Endothelial cell of umbilical vein (primary cell): ENCODE data around the gene PDGFB. TPM values are rescaled to one million over a fixed set of nuclear protein-coding genes. Genes with fewer than 3 reads are reported as not detected.

Experiments used
- BruUV-seq: library from RNA; stranded (reverse); fragments of 400-500 nt; replicated peaks from 2 replicates; lab custom pipeline; 2021; lab: Mats Ljungman, UMichigan
- CTCF ChIA-PET: fragments of 300-600, 350-600 bp; sonication (Branson Sonifier 250); formaldehyde crosslinking; loops from one replicate; lab custom pipeline; 2021; ENCODE audit warnings: antibody characterized with exemption, inconsistent platforms; lab: Charles Lee
- POLR2A ChIA-PET: fragments of 300-600, 350-600 bp; sonication (Branson Sonifier 250); formaldehyde crosslinking; loops from one replicate; lab custom pipeline; 2021; ENCODE audit warnings: antibody characterized with exemption, inconsistent platforms; lab: Charles Lee
- DNase-seq: peaks from one replicate; pipeline ENCODE4 v3.0.0-alpha.2; 2011; ENCODE audit warnings: low read depth, low spot score
- FAIRE-seq: peaks from 2 replicates; lab custom pipeline; 2011; peaks lifted over from hg19 to GRCh38; lab: Jason Lieb, UNC
- H2AFZ ChIP-seq: 2 replicates; pipeline ENCODE4 v1.6.0; 2012; ENCODE audit warnings: low read depth, low read length, control low read depth, inconsistent platforms
- H3K27ac ChIP-seq: 2 replicates; pipeline ENCODE4 v1.5.1; 2011; ENCODE audit warnings: low read depth, mild to moderate bottlenecking, control low read depth, low read length, moderate library complexity; ENCODE audit not compliant: insufficient read depth
- H3K27me3 ChIP-seq, 2 experiments: 2 replicates each; pipeline versions ENCODE4 v1.6.0 to v1.6.1; 2011; ENCODE audit warnings: low read length in 2 of 2, mixed read lengths in 1 of 2; ENCODE audit not compliant: control insufficient read depth in 2 of 2, insufficient read depth in 2 of 2
- H3K36me3 ChIP-seq, 2 experiments: 2 replicates in 1 of 2; 3 replicates in 1 of 2; pipeline ENCODE4 v1.5.1; 2011; ENCODE audit warnings: low read length in 2 of 2, mild to moderate bottlenecking in 1 of 2, moderate library complexity in 1 of 2; ENCODE audit not compliant: control insufficient read depth in 2 of 2, insufficient read depth in 2 of 2; ENCODE audit errors: extremely low read depth in 1 of 2
- H3K4me1 ChIP-seq: 3 replicates; pipeline ENCODE4 v1.5.1; 2011; ENCODE audit warnings: mild to moderate bottlenecking, low read length; ENCODE audit not compliant: control insufficient read depth, insufficient read depth; ENCODE audit errors: extremely low read depth
- H3K4me2 ChIP-seq: 2 replicates; pipeline ENCODE4 v1.6.1; 2011; ENCODE audit warnings: low read length, control low read depth, mixed read lengths; ENCODE audit not compliant: insufficient read depth
- H3K4me3 ChIP-seq, 3 experiments: fragments of 200-600 bp in 1 of 3; sonication (generic), shearing (Covaris generic) in 1 of 3; replicated peaks in 1 of 3; 2 replicates each; pipeline ENCODE4 v1.5.1; 2011 to 2016; ENCODE audit warnings: control low read depth in 3 of 3, low read length in 3 of 3, mild to moderate bottlenecking in 2 of 3, inconsistent platforms in 1 of 3, low read depth in 1 of 3, moderate library complexity in 1 of 3; ENCODE audit not compliant: insufficient read depth in 1 of 3
- H3K79me2 ChIP-seq: 2 replicates; pipeline ENCODE4 v1.6.0; 2012; ENCODE audit warnings: low read length, inconsistent platforms; ENCODE audit not compliant: control insufficient read depth, insufficient read depth
- H3K9ac ChIP-seq: replicated peaks from 2 replicates; pipeline ENCODE3; 2011; ENCODE audit warnings: low read length, control low read depth; ENCODE audit not compliant: insufficient read depth; ENCODE audit errors: extremely low read depth
- H3K9me1 ChIP-seq: replicated peaks from 3 replicates; pipeline ENCODE4 v1.6.0; 2011; ENCODE audit warnings: mild to moderate bottlenecking, low read length; ENCODE audit not compliant: control insufficient read depth, insufficient read depth; ENCODE audit errors: extremely low read depth
- H3K9me3 ChIP-seq: replicated peaks from 2 replicates; pipeline ENCODE4 v1.5.1; 2012; ENCODE audit warnings: low read length, inconsistent platforms; ENCODE audit not compliant: control insufficient read depth, insufficient read depth
- H4K20me1 ChIP-seq: replicated peaks from 2 replicates; pipeline ENCODE3; 2011; ENCODE audit warnings: mild to moderate bottlenecking, low read length; ENCODE audit not compliant: control insufficient read depth, insufficient read depth; ENCODE audit errors: extremely low read depth
- CTCF ChIP-seq, 2 donors: IDR thresholded peaks; 1 replicate in 1 of 2; 2 replicates in 1 of 2; pipeline ENCODE4 v1.5.1; 2011; ENCODE audit warnings: low read length in 2 of 2, mild to moderate bottlenecking in 2 of 2, moderate library complexity in 2 of 2, control low read depth in 1 of 2, inconsistent platforms in 1 of 2, low read depth in 1 of 2; ENCODE audit not compliant: insufficient read depth in 1 of 2; ENCODE audit errors: extremely low read depth in 1 of 2
- EZH2 ChIP-seq: IDR thresholded peaks from 2 replicates; pipeline ENCODE4 v1.6.1; 2012; ENCODE audit warnings: borderline replicate concordance, low read depth, mild to moderate bottlenecking, moderate library complexity, low read length, inconsistent platforms; ENCODE audit not compliant: severe bottlenecking
- GATA2 ChIP-seq: IDR thresholded peaks from 2 replicates; pipeline ENCODE4 v1.7.0; 2011; ENCODE audit warnings: low read depth, mild to moderate bottlenecking, moderate library complexity, mixed read lengths, low read length; ENCODE audit not compliant: insufficient read length, insufficient read depth
- JUN ChIP-seq: IDR thresholded peaks from 2 replicates; pipeline ENCODE4 v1.6.1; 2011; ENCODE audit warnings: borderline replicate concordance, low read depth; ENCODE audit not compliant: insufficient read length, insufficient read depth
- MAX ChIP-seq: IDR thresholded peaks from 2 replicates; pipeline ENCODE4 v1.6.1; 2011; ENCODE audit not compliant: insufficient read depth, insufficient read length
- POLR2A ChIP-seq: IDR thresholded peaks from 2 replicates; pipeline ENCODE4 v1.6.1; 2012; ENCODE audit warnings: low read depth, mild to moderate bottlenecking, control low read depth, low read length
- POLR2AphosphoS5 ChIP-seq: IDR thresholded peaks from 2 replicates; pipeline ENCODE4 v1.6.1; 2012; ENCODE audit warnings: low read depth, mild to moderate bottlenecking, control low read depth, low read length, moderate library complexity; ENCODE audit not compliant: insufficient read depth
- dilution Hi-C: fragments of 300-500 bp; cut with MboI; formaldehyde crosslinking; loops from one replicate; pipeline ENCODE4 v1.15.0; 2019; ENCODE audit warnings: low sequenced_read_pairs; ENCODE audit not compliant: extremely low pct_ligation_motif_present
- intact Hi-C: fragments of 100-400 bp; cut with micrococcal nuclease; formaldehyde crosslinking; loops from one replicate; pipeline ENCODE4 v1.10.0; 2022
- polyA plus RNA-seq, 4 experiments: library from polyadenylated mRNA; depleted of rRNA in 3 of 4; stranded (reverse) in 3 of 4; unstranded in 1 of 4; fragments of >200 nt; gene quantifications; 2 replicates each; pipeline versions ENCODE4 v1.2.1 to v1.2.3, GENCODE V29; 2011 to 2012; ENCODE audit warnings: missing spikeins in 1 of 4
- total RNA-seq: library from RNA; stranded (reverse); gene quantifications from 2 replicates; pipeline ENCODE4 v1.2.3, GENCODE V29; 2021

PDGFB gene
- total and polyA plus RNA-seq, 2 donors (not counting 3 experiments of a cell fraction or from before 2014, with no cell fraction given) = 135 to 240 TPM

GRCh38 chr22:39291523-39291922, 46.7 kb upstream of the PDGFB start:
- POLR2A ChIA-PET = no interaction called here
- BruUV-seq = no TSS peak

More at GRCh38 chr22:39291523-39291922, 46.7 kb upstream of the PDGFB start:
- H4K20me1 ChIP-seq = no peaks in the 10 kb centered on the region
- H3K4me2 ChIP-seq = no peak overlapping the region
- H3K4me1 ChIP-seq = peaks cover 15% of the 10 kb centered on the region
- H3K79me2 ChIP-seq = no peaks in the 10 kb centered on the region
- dilution Hi-C loops (no loop called here), intact Hi-C loops (no loop called here)
- H2AFZ ChIP-seq = no peak overlapping the region
- CTCF ChIA-PET = interaction anchor here (0.9 to 2.5 kb wide), 8 partner anchors 10 to 75 kb away, joined by 3 to 12 read pairs (median 5); partner anchors contain the start of gene PDGFB
- no peaks in the 10 kb centered on the region for H3K9me3 ChIP-seq
- no peak for TF ChIP-seq GATA2
- TF ChIP-seq POLR2A = no peak
- no peak for TF ChIP-seq POLR2AphosphoS5
- no peak for TF ChIP-seq MAX
- no peak for TF ChIP-seq EZH2
- TF ChIP-seq CTCF (IDR thresholded peaks at IDR 0.05; ENCODE audit: extremely low read depth in 1 of 2, insufficient read depth in 1 of 2, low read depth in 1 of 2, low read length in 2 of 2) = peak in 1 of 2 donors; percentile 20
- no peak for TF ChIP-seq JUN
- peak overlapping the region; percentile 85 for H3K27ac ChIP-seq
- no peaks in the 10 kb centered on the region for H3K36me3 ChIP-seq
- no peak overlapping the region for H3K9ac ChIP-seq
- H3K4me3 ChIP-seq = no peak overlapping the region
- DNase-seq (no peak), FAIRE-seq (no peak)
- H3K9me1 ChIP-seq = no peaks in the 10 kb centered on the region
- no peaks in the 10 kb centered on the region for H3K27me3 ChIP-seq
